Keratinocyte (primary cell): Measurements from ENCODE around the gene PAQR8.

ENCODE experiments used
- CTCF ChIP-seq, 3 experiments: IDR thresholded peaks in 1 of 3; conservative IDR thresholded peaks in 1 of 3; optimal IDR thresholded peaks in 1 of 3; 2 replicates in 2 of 3; 3 replicates in 1 of 3; pipeline versions ENCODE3 to v1.5.1; 2011; ENCODE audit warnings: low read length in 3 of 3, mild to moderate bottlenecking in 3 of 3, moderate library complexity in 2 of 3, control low read depth in 1 of 3, inconsistent platforms in 1 of 3; ENCODE audit not compliant: insufficient read depth in 2 of 3; ENCODE audit errors: extremely low read depth in 1 of 3
- EZH2 ChIP-seq: IDR thresholded peaks from one replicate; pipeline ENCODE4 v1.6.1; 2012; ENCODE audit warnings: inconsistent platforms, mild to moderate bottlenecking, low read length, moderate library complexity

- TF ChIP-seq CTCF (optimal IDR thresholded peaks at IDR 0.05 in 1 of 3, IDR thresholded peaks at IDR 0.05 in 1 of 3, conservative IDR thresholded peaks at IDR 0.05 in 1 of 3; ENCODE audit: extremely low read depth in 1 of 3, insufficient read depth in 2 of 3, low read length in 3 of 3) (peak; percentile 62 to 80 (median 69)), EZH2 (no peak)
Measured at GRCh38 chr6:52416629-52417151, 54.7 kb downstream of the PAQR8 start.
